K562 (cell line): ENCODE data around the gene TBX3. TPM values are rescaled to one million over a fixed set of nuclear protein-coding genes. Genes with fewer than 3 reads are reported as not detected.

Source experiments
- ATAC-seq: fragments of 200-7000 bp; cut with Tn5 transposase; 3 replicates; pipeline ENCODE4 v1.9.1; 2020; ENCODE audit warnings: moderate library complexity
- BruUV-seq: library from RNA; stranded (reverse); fragments of 400-500 nt; replicated peaks from 2 replicates; lab custom pipeline; 2021; lab: Mats Ljungman, UMichigan
- CTCF ChIA-PET: fragments of 300-600 bp; formaldehyde crosslinking; extraction: SDS; loops from one replicate; lab custom pipeline; 2021; ENCODE audit warnings: low intra/inter-chr PET ratio; lab: Yijun Ruan, JAX
- POLR2A ChIA-PET: fragments of 300-600, 350-650 bp; sonication (Branson Sonifier 250); formaldehyde crosslinking; extraction: SDS; loops from one replicate; lab custom pipeline; 2021; ENCODE audit warnings: antibody characterized with exemption, inconsistent platforms; lab: Yijun Ruan, JAX
- DNase-seq, 4 experiments: peaks; one replicate each; pipeline versions ENCODE4 v3.0.0 to v3.0.0-alpha.2; 2011 to 2018; ENCODE audit warnings: low spot score in 3 of 4, mixed read lengths in 3 of 4; ENCODE audit errors: extremely low read depth in 1 of 4
- FAIRE-seq: peaks from 2 replicates; lab custom pipeline; 2011; peaks lifted over from hg19 to GRCh38; lab: Jason Lieb, UNC
- H2AFZ ChIP-seq: 2 replicates; pipeline ENCODE4 v1.6.0; 2011; ENCODE audit warnings: low read depth, low read length, control low read depth, inconsistent platforms
- H3K27ac ChIP-seq: fragments of 200-600 bp; 3 replicates; pipeline ENCODE4 v1.8.0; 2011; ENCODE audit warnings: low read depth, mild to moderate bottlenecking, control low read depth, inconsistent platforms, low read length, moderate library complexity, mixed read lengths; ENCODE audit errors: extremely low read depth
- H3K27me3 ChIP-seq, 2 experiments: fragments of 300-600 bp in 1 of 2; 2 replicates in 1 of 2; 3 replicates in 1 of 2; pipeline versions ENCODE4 v1.6.0 to v1.8.0; 2011; ENCODE audit warnings: inconsistent platforms in 2 of 2, low read length in 2 of 2, mild to moderate bottlenecking in 1 of 2, mixed read lengths in 1 of 2, moderate library complexity in 1 of 2; ENCODE audit not compliant: control insufficient read depth in 2 of 2, insufficient read depth in 2 of 2
- H3K36me3 ChIP-seq: fragments of 300-600 bp; 3 replicates; pipeline ENCODE4 v1.8.0; 2011; ENCODE audit warnings: mild to moderate bottlenecking, low read length, inconsistent platforms; ENCODE audit not compliant: control insufficient read depth, insufficient read depth
- H3K4me1 ChIP-seq, 2 experiments: fragments of 200-600 bp in 1 of 2; replicated peaks in 1 of 2; 2 replicates in 1 of 2; 3 replicates in 1 of 2; pipeline versions ENCODE4 v1.5.1 to v1.8.0; 2011; ENCODE audit warnings: inconsistent platforms in 2 of 2, low read length in 2 of 2, mild to moderate bottlenecking in 1 of 2, mixed read lengths in 1 of 2, moderate library complexity in 1 of 2; ENCODE audit not compliant: control insufficient read depth in 2 of 2, insufficient read depth in 2 of 2
- H3K4me2 ChIP-seq: 2 replicates; pipeline ENCODE4 v1.6.1; 2011; ENCODE audit warnings: low read length, control low read depth, inconsistent platforms, mixed read lengths; ENCODE audit not compliant: insufficient read depth
- H3K4me3 ChIP-seq: fragments of 200-600 bp; sonication (generic), shearing (Covaris generic); 2 replicates; pipeline ENCODE4 v1.5.1; 2016; ENCODE audit warnings: control low read depth, inconsistent platforms
- H3K79me2 ChIP-seq: fragments of 200-600 bp; 3 replicates; pipeline ENCODE4 v1.8.0; 2011; ENCODE audit warnings: low read length, inconsistent platforms; ENCODE audit not compliant: control insufficient read depth, insufficient read depth
- H3K9ac ChIP-seq, 2 experiments: 2 replicates each; pipeline versions ENCODE4 v1.6.0 to v1.6.1; 2011; ENCODE audit warnings: low read depth in 2 of 2, low read length in 2 of 2, control low read depth in 1 of 2, inconsistent platforms in 1 of 2, mild to moderate bottlenecking in 1 of 2, mixed read lengths in 1 of 2; ENCODE audit not compliant: insufficient read depth in 1 of 2
- H3K9me1 ChIP-seq: one replicate; pipeline ENCODE4 v1.6.0; 2011; ENCODE audit warnings: inconsistent platforms, mild to moderate bottlenecking, low read length, moderate library complexity; ENCODE audit not compliant: control insufficient read depth, insufficient read depth
- H3K9me3 ChIP-seq: replicated peaks from 2 replicates; pipeline ENCODE4 v1.5.1; 2011; ENCODE audit warnings: low read depth, low read length, inconsistent platforms; ENCODE audit not compliant: control insufficient read depth, insufficient read depth
- H4K20me1 ChIP-seq: replicated peaks from 2 replicates; pipeline ENCODE4 v1.6.1; 2011; ENCODE audit warnings: low read length, inconsistent platforms, mixed read lengths; ENCODE audit not compliant: control insufficient read depth, insufficient read depth
- DDX20 ChIP-seq: fragments of 450-650 bp; IDR thresholded peaks from 2 replicates; pipeline ENCODE4 v1.6.1; 2016; ENCODE audit warnings: missing genetic modification characterization, low read depth, mild to moderate bottlenecking, missing compliant biosample characterization, moderate library complexity
- MTF1 ChIP-seq: fragments of 250-450 bp; sonication (Bioruptor Pico); IDR thresholded peaks from 2 replicates; pipeline ENCODE4 v1.9.0; 2021; ENCODE audit warnings: moderate library complexity, mild to moderate bottlenecking, inconsistent platforms, borderline replicate concordance
- NR2C2 ChIP-seq, 2 experiments: fragments of 200-800 bp in 1 of 2; sonication (Bioruptor generic) in 1 of 2; sonication (generic) in 1 of 2; formaldehyde crosslinking in 1 of 2; IDR thresholded peaks; 2 replicates each; pipeline versions ENCODE4 v1.6.1 to v1.8.0; 2016 to 2022; ENCODE audit warnings: mild to moderate bottlenecking in 1 of 2, missing compliant biosample characterization in 1 of 2, missing genetic modification characterization in 1 of 2, missing genetic modification reagents in 1 of 2
- RBBP5 ChIP-seq: fragments of 200-600 bp; sonication (generic); IDR thresholded peaks from 2 replicates; pipeline ENCODE4 v1.6.1; 2012; ENCODE audit warnings: borderline replicate concordance, mild to moderate bottlenecking, low read length, control low read depth, inconsistent platforms; ENCODE audit not compliant: insufficient read depth, poor library complexity, severe bottlenecking
- SMC3 ChIP-seq: conservative IDR thresholded peaks from 2 replicates; pipeline ENCODE4 v1.6.1; 2011; ENCODE audit warnings: low read depth, low read length, improper control_type of control experiment; ENCODE audit not compliant: insufficient read depth
- SPI1 ChIP-seq: IDR thresholded peaks from 2 replicates; pipeline ENCODE4 v1.6.1; 2011; ENCODE audit warnings: low read depth, low read length, control low read depth, borderline replicate concordance
- ZNF324 ChIP-seq: fragments of 250-450 bp; sonication (Bioruptor Pico); IDR thresholded peaks from 2 replicates; pipeline ENCODE4 v1.4.0; 2020; ENCODE audit warnings: mild to moderate bottlenecking
- ZNF77 ChIP-seq: fragments of 250-450 bp; sonication (Bioruptor Pico); IDR thresholded peaks from 2 replicates; pipeline ENCODE4 v1.5.0; 2020
- WGBS: fragments of 100-300 bp; shearing (Covaris generic); methylation state at CpG from one replicate; pipeline ENCODE4 v1.1.6; 2016; ENCODE audit warnings: low coverage, mixed read lengths; ENCODE audit not compliant: insufficient coverage; ENCODE audit errors: missing lambda C conversion rate; 5-methylcytosine and 5-hydroxymethylcytosine counted together
- in situ Hi-C: fragments of 300-500 bp; cut with MboI; formaldehyde crosslinking; loops from 4 replicates; pipeline ENCODE4 v1.15.0; 2018; ENCODE audit warnings: inconsistent platforms, mixed read lengths
- intact Hi-C: fragments of 100-400 bp; cut with micrococcal nuclease; formaldehyde crosslinking; loops from 2 replicates; pipeline ENCODE4 v1.14.2; 2022
- polyA plus RNA-seq, 8 experiments: library from polyadenylated mRNA; depleted of rRNA in 4 of 8; stranded (reverse) in 5 of 8; unstranded in 3 of 8; fragments of >200 nt; fragmentation: Nextera tagmentation in 2 of 8; fragmentation: Illumina TruSeq in 1 of 8; extraction: Ambion mirVana in 2 of 8; extraction: Trizol in 1 of 8; gene quantifications; 2 replicates each; pipeline versions ENCODE4 v1.2.1 to v1.2.3, GENCODE V29; 2011 to 2014; ENCODE audit warnings: inconsistent platforms in 1 of 8, missing spikeins in 1 of 8
- total RNA-seq, 7 experiments: library from RNA; depleted of rRNA in 6 of 7; stranded (reverse); fragments of >200 nt in 6 of 7; fragmentation: Illumina TruSeq in 2 of 7; extraction: Trizol in 2 of 7; gene quantifications; 2 replicates each; pipeline versions ENCODE4 v1.2.1 to v1.2.3, GENCODE V29; 2011 to 2021; ENCODE audit warnings: low replicate concordance in 1 of 7
- TF ChIP-seq, protein P1 (sequence below): fragments of 200-400 bp; formaldehyde crosslinking; IDR thresholded peaks from 2 replicates; pipeline ENCODE4 v1.6.1; 2017; ENCODE audit warnings: mild to moderate bottlenecking, low read depth, low read length, moderate library complexity
- TF ChIP-seq, protein P2 (sequence below): IDR thresholded peaks from 2 replicates; pipeline ENCODE4 v1.6.1; 2011; ENCODE audit not compliant: insufficient read length; ENCODE audit errors: extremely low read depth

TBX3 gene
- total and polyA plus RNA-seq, 9 of the 15 experiments (the other 6 are each of a cell fraction or from before 2014, with no cell fraction given): 0.03 to 0.60 (median 0.19) TPM

DNA sequence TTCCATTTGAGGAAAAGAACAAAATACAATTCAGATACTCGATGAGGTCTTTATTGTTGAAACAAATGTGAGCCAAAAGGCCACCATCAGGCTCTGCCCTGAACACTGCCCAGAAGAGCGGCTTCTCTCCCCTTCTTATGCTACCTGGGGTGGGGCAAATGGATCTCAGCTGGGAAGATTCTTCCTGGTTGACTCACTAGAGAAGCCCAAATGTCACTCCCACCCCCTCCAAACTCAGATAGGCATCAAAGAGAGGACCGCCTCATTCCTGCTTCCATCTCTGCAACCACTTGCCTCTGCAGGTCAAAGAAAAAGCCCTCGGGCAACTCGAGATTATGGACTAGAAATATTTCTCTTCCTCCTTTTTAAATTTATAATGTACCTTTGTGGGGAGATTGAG, 55.8 kb downstream of the TBX3 start:
- Histone ChIP-seq H3K36me3 (no peaks in the 10 kb centered on the region), H3K27ac (no peak overlapping the region), H4K20me1 (no peaks in the 10 kb centered on the region; the same call in 1 of the 2 replicates), H3K9me3 (no peaks in the 10 kb centered on the region), H3K9me1 (no peaks in the 10 kb centered on the region), H3K4me2 (no peak overlapping the region), H3K79me2 (no peaks in the 10 kb centered on the region), H3K9ac (no peak overlapping the region), H3K4me3 (no peak overlapping the region), H3K4me1 (no peaks in the 10 kb centered on the region), H2AFZ (no peak overlapping the region), H3K27me3 (no peaks in the 10 kb centered on the region; a peak in 2 of 5 replicates)
- in situ Hi-C loops: no loop called here
- FAIRE-seq (no peak), ATAC-seq (no peak), DNase-seq (no peak)
- 5% methylated on average over 5 of the region's 5 CpGs for WGBS
- BruUV-seq: no TSS peak
- no peak for TF ChIP-seq DDX20 (tag)
- POLR2A ChIA-PET: no interaction called here
- CTCF ChIA-PET: no interaction called here
- intact Hi-C loops: no loop called here

DNA sequence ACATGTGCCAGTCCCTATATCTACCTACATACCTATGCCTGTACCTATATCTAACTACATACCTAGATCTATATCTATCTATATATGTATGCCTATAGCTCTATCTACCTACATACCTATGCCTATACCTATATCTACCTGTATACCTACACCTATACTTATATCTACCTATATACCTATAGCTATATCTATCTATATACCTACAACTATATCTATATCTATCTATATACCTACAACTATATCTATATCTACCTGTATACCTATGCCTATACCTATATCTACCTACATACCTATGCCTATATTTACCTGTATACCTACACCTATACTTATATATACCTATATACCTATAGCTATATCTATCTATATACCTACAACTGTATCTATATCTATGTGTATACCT, 56.6 kb downstream of the TBX3 start:
- Histone ChIP-seq H3K4me2 (no peak overlapping the region), H3K36me3 (no peaks in the 10 kb centered on the region), H3K4me1 (no peaks in the 10 kb centered on the region), H3K9me1 (no peaks in the 10 kb centered on the region), H4K20me1 (no peaks in the 10 kb centered on the region; the same call in 1 of the 2 replicates), H3K27me3 (no peaks in the 10 kb centered on the region; a peak in 2 of 5 replicates), H3K79me2 (no peaks in the 10 kb centered on the region), H3K27ac (no peak overlapping the region), H3K9ac (no peak overlapping the region), H3K4me3 (no peak overlapping the region), H2AFZ (no peak overlapping the region), H3K9me3 (no peaks in the 10 kb centered on the region)
- TF ChIP-seq NR2C2 (CRISPR knock-in tag; IDR thresholded peaks at IDR 0.05): no peak
- TF ChIP-seq NR2C2 (tag; IDR thresholded peaks at IDR 0.05): no peak
- TF ChIP-seq, protein P1, sequence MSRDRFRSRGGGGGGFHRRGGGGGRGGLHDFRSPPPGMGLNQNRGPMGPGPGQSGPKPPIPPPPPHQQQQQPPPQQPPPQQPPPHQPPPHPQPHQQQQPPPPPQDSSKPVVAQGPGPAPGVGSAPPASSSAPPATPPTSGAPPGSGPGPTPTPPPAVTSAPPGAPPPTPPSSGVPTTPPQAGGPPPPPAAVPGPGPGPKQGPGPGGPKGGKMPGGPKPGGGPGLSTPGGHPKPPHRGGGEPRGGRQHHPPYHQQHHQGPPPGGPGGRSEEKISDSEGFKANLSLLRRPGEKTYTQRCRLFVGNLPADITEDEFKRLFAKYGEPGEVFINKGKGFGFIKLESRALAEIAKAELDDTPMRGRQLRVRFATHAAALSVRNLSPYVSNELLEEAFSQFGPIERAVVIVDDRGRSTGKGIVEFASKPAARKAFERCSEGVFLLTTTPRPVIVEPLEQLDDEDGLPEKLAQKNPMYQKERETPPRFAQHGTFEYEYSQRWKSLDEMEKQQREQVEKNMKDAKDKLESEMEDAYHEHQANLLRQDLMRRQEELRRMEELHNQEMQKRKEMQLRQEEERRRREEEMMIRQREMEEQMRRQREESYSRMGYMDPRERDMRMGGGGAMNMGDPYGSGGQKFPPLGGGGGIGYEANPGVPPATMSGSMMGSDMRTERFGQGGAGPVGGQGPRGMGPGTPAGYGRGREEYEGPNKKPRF: no peak
- TF ChIP-seq, protein P2, sequence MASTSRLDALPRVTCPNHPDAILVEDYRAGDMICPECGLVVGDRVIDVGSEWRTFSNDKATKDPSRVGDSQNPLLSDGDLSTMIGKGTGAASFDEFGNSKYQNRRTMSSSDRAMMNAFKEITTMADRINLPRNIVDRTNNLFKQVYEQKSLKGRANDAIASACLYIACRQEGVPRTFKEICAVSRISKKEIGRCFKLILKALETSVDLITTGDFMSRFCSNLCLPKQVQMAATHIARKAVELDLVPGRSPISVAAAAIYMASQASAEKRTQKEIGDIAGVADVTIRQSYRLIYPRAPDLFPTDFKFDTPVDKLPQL: no peak
- no peak for TF ChIP-seq ZNF324 (CRISPR knock-in tag)
- TF ChIP-seq MTF1: no peak
- TF ChIP-seq ZNF77 (CRISPR knock-in tag): no peak
- no peak for TF ChIP-seq RBBP5
- no peak for TF ChIP-seq SMC3
- no peak for TF ChIP-seq SPI1
- ATAC-seq: no peak
- DNase-seq: no peak
- intact Hi-C loops (no loop called here), in situ Hi-C loops (no loop called here)
- no peak for FAIRE-seq
- no TSS peak for BruUV-seq
- ChIA-PET CTCF (no interaction called here), POLR2A (no interaction called here)
